ENCODE data around the gene ZFYVE16.
"Not testable (repeated sequence)": the region's sequence is repeated elsewhere in the genome, so short reads cannot be mapped to it uniquely, and the experiment has no call there.

The ZFYVE16 gene

DNA sequence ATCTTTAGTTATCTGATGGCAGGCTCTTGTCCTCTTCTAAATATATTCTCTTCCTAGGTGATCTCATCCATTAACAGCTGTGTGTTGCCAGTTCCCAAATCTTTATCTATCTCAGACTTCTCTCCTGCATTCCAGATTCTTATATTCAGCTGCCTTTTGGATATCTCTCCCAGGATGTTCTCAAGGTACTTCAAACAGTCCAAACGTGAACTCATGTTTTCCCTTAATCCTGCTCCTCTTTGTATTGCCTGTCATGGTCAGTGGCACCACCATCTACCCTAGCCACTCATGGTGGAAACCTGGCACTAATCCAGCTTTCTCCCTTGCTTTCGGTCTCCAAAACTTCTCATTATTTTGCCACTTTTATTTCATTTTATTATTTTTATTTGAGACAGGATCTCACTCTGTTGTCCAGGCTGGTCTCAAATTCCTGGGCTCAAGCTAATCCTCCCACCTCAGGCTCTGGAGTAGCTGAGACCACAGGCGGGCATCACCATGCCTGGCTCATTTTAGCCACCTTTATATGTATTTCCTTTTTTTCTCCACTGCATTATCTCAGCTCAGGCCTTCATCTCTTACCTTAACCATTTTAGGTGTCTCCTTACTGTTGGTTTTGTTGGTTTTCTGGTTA is 3.8 kb downstream of the ZFYVE16 start:
- no peak for DNase-seq

DNA sequence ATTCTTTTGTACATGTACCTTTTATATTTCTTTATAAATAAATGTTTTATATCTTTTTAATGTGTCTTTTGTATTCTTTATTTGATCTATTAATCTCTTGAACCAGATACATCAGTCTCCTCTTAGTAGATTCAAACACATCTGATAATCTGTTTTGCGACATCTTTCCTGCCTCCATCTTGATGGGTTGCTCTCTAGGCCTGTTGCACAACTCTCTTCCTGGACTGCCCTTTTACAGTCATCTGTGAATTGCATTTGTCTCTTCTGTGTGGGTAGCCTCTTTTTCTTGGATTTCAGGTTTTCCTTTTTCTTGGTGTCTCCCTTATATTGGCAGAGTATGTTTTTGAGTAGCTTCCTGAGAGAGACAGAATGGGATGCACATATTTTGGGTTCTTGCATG is 6.2 kb downstream of the ZFYVE16 start:
- no peak for DNase-seq

DNA sequence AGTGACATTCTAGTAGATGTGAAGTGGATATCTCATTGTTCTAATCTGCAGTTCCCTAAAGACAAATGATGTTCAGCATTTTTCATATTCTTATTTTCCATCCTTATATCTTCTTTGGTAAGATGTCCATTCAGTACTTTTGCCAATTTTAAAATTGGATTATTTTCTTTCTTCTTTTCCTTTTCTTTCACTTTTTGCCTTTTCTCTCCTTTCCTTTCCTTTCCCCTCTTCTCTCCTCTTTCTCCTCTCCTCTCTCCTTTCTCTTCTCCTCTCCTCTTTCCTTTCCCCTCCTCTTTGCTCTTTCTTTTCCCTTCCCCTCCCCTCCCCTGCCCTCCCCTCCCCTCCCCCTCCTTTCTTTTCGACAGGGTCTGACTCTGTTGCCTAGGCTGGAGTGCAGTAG is 10.1 kb downstream of the ZFYVE16 start:
- no peak for DNase-seq

DNA sequence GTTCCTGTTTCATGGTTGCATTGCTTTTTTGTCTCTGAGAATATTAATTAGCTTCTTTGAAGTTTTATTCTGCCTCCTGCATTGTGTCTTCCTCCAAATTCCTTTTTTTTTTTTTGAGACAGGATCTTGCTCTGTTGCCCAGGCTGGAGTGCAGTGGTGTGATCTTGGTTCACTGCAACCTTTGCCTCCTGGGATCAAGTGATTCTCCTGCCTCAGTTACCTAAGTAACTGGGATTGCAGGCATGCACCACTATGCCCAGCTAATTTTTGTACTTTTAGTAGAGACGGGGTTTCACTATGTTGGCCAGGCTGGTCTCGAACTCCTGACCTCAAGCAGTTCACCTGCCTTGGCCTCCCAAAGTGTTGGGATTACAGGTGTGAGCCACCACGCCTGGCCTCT is 16.5 kb downstream of the ZFYVE16 start:
- DNase-seq = not testable (repeated sequence)

DNA sequence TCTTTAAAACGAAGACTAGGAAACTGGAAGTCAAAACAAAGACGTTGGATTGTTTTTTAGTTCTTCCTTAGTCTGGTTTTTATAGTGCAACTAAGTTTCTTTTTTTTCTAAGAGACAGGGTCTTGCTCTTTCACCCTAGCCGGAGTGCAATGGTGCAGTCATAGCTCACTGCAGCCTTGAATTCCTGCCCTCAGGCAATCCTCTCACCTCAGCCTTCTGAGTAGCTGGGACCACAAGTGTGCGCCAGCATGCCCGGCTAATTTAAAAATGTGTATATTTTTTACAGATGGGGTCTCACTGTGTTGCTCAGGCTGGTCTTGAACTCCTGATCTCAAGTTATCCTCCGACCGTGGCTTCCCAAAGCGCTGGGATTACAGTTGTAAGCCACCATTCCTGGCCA is 27.6 kb downstream of the ZFYVE16 start:
- DNase-seq = no peak

DNA sequence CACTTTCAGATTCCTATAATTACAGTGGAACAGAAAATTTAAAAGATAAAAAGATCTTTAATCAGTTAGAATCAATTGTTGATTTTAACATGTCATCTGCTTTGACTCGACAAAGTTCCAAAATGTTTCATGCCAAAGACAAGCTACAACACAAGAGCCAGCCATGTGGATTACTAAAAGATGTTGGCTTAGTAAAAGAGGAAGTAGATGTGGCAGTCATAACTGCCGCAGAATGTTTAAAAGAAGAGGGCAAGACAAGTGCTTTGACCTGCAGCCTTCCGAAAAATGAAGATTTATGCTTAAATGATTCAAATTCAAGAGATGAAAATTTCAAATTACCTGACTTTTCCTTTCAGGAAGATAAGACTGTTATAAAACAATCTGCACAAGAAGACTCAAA is 29.5 kb downstream of the ZFYVE16 start:
- no peak for DNase-seq

DNA sequence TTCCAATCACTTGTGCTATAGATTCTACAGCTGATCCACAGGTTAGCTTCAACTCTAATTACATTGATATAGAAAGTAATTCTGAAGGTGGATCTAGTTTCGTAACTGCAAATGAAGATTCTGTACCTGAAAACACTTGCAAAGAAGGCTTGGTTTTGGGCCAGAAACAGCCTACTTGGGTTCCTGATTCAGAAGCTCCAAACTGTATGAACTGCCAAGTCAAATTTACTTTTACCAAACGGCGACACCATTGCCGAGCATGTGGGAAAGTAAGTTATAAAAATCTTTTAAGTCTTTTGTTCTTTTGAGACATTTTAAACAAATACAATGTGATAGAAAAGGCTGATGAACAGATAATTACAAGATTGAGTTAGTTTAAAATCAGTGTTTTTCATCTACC is 30.9 kb downstream of the ZFYVE16 start:
- DNase-seq = no peak

DNA sequence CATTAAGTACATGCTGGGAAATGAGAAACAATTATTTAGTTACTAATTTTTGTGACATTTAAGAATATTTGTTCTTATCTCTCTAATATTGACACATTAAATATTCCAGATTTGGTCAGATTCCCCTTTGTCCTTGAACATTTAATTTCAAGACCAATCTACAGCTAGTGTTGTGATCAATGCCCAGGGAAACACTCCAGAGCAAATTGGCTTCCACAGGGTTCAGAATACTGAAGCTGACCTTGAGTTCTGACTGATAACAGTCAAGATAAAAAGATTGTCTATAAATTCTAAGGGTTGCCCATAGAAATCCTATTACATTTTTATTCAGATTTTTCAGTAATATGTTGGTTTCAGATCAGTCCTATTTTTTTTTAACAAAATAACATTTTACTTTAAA is 31.3 kb downstream of the ZFYVE16 start:
- DNase-seq = no peak

DNA sequence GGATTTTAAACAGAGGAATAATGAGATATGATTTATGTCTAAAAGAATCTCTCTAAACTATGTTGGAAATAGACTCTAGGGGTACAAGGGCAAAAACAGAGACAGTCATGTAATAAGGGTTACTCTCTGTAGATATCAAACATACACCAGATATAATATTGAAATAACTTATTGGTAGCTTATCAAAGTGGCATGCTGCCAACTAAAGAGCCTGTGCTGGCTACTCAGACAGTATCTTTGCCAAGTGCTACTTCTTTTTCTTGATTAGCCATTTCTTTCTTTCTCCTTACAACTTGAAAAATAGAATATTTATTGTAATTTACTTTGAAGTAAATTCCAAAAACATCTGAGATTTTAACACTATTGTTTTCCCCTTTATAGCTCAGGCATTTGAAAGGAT is 34.9 kb downstream of the ZFYVE16 start:
- DNase-seq = no peak

DNA sequence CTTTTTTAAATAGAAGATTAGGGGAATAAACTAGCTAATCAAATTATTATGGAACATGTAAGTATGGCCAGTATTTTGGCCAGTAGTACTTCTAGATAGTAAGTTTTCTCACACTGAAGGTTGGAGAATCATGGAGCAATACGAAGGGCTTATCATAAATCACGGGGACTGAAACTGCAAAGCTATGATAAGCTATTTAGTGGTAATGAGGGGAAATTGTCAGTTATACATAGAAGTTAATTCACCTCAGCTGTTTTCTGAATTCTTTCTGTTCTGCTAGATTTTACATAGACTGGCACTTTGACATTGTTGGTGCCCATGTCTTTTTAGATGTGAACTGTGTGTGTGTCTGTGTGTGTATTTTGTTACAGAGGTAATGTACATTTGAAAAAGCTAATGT is 45.5 kb downstream of the ZFYVE16 start:
- no peak for DNase-seq

DNA sequence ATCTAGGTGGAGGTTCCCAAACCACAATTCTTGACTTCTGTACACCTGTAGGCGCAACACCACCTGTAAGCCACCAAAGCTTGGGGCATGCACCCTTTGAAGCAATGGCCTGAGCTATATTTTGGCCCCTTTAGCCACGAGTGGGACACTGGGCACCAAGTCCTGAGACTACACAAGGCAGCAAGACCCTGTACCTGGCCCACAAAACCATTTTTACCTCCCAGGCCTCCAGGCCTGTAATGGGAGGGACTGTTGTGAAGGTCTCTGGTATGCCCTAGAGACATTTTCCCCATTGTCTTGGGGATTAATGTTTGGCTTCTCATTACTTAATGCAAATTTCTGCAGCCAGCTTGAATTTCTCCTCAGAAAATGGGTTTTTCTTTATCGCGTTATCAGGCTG is 55.4 kb downstream of the ZFYVE16 start:
- no peak for DNase-seq

DNA sequence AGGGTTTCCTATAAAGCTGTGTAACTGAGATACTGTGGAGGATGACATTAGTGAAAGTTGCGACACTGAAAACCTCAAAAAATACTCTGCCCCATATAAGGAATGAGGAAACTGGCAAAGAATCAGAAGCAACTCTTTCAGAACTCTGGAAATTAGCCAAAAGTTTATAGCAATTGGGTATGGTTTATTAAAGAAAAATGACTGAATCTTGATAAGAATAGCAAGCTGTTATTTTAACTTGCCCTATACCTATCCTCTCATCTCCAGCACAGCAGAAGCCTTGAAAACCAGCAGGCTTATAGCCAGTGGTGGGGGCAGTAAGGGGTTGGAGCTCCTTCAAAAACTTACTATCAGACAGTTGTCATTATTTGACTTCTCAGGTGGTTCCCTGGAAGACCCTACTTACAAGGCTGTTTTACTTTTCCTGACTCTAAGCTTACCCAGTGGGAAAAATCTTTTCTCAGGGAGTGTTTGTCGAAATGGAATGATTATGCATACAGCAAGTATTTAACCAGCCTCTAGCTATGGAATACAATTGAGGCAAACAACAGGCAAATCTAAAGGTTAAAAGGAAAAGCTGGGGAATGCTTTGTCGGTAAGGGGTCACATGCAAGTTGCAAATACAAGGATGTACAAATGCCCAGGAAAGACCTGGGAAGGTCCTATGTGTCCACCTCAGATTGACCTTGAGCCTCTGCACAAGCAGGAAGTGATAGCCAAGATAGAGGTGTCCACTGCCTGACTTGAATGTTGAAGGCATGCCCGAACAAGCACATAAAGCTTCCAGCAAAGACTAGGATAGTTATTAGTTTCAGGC is 59.0 kb downstream of the ZFYVE16 start:
- DNase-seq = no peak

DNA sequence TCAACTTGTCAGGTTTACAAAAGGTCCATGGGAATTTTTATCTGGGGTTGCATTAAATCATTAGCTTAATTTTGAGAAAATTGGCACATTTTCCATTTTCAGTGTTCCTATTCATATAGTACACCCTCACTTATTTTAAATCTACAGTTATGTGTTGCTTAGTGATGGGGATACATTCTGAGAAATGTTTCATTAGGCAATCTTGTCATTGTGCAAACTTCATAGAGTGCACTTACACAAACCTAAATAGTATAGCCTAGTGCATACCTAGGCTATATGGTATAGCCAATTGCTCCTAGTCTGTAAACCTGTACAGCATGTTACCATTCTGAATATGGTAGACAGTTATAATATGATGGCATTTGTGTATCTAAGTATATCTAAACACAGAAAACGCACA is 60.3 kb downstream of the ZFYVE16 start:
- no peak for DNase-seq

DNA sequence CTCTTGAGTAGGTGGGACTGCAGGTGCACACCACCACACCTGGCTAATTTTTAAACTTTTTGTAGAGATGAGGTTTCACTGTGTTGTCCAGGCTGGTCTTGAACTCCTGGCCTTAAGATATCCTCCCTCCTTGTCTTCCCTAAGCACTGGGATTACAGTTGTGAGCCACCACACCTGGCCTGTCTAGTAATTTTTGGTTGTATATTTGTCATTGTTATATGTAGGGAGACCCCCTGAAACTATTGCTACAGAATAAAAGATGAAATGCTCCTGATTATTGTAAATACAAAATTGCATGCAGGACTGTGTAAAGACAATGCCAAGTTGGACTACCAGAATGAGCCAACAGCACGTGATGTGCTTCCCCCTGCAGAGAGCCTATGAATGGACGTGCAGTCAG is 62.8 kb downstream of the ZFYVE16 start:
- DNase-seq = not testable (repeated sequence)

DNA sequence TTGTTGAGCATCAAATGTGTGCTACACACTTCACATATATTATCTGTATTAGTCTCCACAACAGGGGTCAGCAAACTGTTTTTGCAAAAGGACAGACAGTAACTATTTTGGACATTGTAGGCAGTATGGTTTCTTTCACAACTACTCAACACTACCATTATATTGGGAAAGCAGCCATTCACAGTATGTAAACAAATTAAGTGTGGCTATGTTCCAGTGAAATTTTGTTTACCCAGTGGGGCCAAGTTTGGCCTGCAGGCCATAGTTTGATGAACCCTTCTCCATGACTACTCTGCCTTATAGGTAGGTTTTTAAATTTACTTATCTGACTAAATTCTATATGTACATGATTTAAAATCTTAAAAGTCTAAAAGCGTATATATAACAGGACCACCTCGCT is 67.1 kb downstream of the ZFYVE16 start:
- no peak for DNase-seq

DNA sequence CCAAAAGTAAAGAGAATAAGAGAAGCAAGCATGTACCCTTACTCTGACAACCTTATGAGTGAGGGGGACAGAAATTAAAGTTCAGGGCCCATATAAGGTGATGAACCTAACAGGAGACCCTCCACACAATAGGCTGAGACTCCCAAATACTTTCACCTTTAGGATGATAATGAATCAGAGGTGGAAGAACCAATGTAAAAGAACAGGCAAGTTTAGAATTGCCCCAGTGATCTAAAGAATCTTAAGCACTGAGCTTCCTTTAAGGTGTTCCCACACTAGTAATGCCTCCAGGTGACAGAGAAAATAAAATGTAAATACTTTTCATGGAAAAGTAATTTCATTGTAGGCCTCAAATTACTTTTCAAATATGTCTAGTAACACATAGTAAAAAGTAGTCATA is 71.8 kb downstream of the ZFYVE16 start:
- DNase-seq = no peak

DNA sequence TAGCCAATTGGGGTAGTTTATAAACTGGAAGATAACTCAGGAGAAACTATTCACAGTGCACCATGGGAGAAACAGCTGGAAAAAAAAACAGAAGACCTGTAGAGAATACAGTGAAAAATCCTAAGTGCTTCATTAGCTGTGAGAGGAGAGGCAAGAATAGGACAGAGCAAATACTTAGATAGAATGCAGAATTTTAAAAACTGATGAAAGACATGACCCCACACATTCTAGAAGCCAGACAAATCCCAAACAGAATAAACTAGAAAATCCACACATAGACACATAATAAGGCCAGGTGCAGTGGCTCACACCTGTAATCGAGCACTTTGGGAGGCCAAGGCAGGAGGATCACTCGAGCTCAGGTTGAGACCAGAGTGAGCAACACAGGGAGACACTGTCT is 72.5 kb downstream of the ZFYVE16 start:
- no peak for DNase-seq

DNA sequence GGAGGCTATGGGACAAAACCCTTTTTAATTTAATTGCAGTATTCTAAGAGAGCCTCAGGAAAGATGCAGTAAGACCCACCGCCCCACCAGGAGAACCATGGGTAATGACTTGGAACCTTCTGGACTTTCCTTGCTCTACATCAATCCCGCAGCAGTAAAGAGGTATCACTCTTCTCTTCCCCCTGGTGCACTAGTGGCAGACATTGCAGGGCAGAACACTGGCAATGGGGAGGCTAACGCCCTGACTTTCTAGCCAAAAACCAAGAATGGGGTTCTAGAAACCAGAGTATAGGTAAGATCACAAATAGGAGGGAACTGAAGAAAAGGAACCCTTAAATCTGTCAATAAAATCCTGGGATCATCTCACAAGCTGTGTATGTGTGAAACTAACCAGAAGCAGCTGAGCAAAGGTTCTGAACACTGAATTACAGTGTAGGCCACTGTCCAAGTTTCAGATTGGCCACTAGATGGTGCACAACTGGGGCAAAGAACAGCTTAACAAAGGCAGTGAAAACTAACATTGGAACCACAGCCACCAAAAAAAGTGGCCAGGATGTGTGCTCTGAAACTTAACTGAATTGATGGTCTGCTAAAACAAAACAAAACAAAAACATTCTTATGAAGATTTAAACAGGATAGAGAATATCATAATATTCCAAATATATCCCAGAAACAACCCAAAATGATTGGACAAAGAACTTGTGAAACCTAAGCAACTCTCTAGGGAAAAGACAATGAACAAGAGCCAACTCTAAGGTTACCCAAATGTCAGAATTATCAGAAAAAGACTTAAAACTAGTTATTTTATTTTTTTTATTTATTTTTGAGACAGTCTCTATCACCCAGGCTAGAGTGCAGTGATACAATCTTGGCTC is 73.4 kb downstream of the ZFYVE16 start:
- no peak for DNase-seq

DNA sequence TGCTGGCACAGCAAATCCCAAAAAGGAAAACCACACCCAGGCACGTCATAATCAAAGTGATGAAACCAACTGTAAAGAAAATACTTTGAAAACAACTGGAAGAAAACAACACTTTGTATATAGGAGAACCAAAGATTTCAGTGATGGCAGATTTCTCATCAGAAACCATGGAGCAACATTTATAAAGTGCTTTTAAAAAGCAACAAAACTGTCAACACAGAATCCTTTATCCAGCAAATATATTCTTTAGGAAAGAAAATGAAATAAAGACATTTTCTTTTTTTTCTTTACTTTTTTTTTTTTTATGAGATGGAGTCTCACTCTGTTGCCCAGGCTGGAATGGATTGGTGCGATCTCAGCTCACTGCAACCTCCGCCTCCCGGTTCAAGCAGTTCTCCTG is 74.7 kb downstream of the ZFYVE16 start:
- DNase-seq = no peak

DNA sequence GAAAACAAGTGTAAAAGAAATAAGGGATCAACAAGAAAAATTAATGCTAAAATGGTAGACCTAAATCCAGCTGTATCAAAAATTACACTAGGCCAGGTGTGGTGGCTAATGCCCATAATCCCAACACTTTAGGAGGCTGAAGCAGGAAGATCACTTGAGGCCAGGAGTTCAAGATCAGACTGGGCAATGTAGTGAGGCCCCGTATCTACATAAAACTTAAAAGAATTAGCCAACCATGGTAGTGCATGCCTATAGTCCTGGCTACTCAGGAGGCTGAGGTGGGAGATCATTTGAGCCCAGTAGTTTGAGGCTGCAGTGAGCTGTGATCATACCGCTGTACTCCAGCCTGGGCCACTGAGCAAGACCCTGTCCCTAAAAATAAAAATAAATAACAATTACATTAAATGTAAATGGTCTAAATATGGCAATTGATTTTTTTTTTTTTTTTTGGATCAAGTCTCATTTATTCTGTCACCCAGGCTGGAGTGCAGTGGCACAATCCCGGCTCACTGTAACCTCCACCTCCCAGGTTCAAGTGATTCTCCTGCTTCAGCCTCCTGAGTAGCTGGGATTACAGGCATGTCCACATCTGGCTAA is 75.9 kb downstream of the ZFYVE16 start:
- DNase-seq = no peak

DNA sequence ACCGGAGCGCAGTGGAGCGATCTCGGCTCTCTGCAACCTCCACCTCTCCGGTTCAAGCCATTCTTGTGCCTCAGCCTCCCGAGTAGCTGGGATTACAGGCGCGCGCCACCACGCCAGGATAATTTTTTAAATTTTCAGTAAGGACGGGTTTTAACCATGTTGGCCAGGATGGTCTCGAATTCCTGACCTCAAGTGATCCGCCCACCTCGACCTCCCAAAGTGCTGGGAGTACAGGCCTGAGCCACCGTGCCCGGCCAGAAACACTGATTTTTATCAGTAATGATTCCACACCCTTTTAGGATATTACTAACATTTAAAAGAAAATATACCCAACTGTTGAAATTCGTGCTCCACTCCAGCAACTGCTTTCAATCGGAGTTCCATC is 79.6 kb downstream of the ZFYVE16 start:
- DNase-seq = no peak

DNA sequence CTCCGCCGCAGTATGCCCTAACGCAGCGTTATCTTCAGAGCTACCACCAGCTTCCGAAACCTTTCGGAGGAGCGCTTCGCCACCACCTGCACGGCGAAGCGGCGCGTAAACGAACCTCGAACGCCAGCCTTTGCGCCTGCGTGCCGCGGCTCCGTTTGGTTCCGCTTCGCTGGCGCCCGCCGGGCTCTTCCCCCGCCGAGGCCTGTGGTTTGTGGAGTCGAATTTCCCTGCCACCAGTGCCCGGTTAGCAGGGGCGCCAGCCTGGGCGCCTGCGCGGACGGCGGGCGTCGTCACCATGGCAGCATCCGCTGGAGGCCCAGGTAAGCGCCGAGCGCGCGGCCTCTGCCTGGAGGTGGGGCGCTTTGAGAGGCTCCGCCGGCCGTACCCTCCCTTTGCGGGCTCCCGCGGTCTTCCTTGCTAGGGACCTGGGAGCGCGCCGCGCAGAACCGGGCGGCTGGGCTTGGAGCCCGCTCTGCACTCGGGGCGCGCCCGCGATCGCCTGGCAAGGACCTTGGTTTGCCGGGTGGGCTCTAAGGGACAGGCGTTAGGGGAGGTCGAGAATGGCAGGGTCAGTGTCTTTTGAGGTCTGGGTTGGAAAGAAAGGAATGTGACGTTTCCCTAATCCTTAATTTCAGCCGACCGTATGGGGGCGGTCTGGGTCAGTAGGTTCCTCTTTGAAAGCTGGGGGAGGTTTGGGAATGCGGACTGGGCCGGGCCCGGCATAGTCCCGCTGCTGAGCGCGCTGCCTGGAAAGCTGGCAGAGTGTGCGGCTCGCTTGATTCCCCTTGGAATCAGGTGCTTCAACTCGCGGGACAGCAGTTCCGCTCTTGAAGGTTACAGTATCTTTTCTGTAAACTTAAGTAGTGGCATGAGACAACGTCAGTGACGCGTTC is 80.2 kb downstream of the ZFYVE16 start, which contains the start of gene FAM151B:
Gene FAM151B (plus strand): TSS at position 272 of the 893 bp plus-strand sequence. CDS start 24 bp downstream, at position 296.
- peak; percentile 67 for DNase-seq

Data from activated effector memory CD4-positive, alpha-beta T cell treated with Interleukin-2 at 50 U/mL for 16 hours (primary cell).